NCI-H1694 treated with DMSO at 0.1 percent for 48 hours (cell line): ENCODE measurements around the gene ANKRD7.
"Not testable (repeated sequence)": the region's sequence is repeated elsewhere in the genome, so short reads cannot be mapped to it uniquely, and the experiment has no call there.

Experiments used
- DNase-seq: peaks from one replicate; lab custom pipeline; 2025; lab: John Stamatoyannopoulos, UW

ANKRD7 gene

GRCh38 chr7:118239014-118239413, 14.5 kb downstream of the ANKRD7 start:
- DNase-seq = no peak

GRCh38 chr7:118240320-118240719, 15.8 kb downstream of the ANKRD7 start:
- DNase-seq = not testable (repeated sequence)

GRCh38 chr7:118243695-118244094, 19.2 kb downstream of the ANKRD7 start:
- no peak for DNase-seq

GRCh38 chr7:118245267-118246040, 20.9 kb downstream of the ANKRD7 start:
- DNase-seq = no peak

- DNase-seq = no peak
These were observed 26.5 kb downstream of the ANKRD7 start for GRCh38 chr7:118250860-118251494.

GRCh38 chr7:118252087-118252486, 27.6 kb downstream of the ANKRD7 start:
- DNase-seq = no peak

GRCh38 chr7:118259115-118259514, 34.6 kb downstream of the ANKRD7 start:
- no peak for DNase-seq

- DNase-seq = no peak
These were observed 40.3 kb downstream of the ANKRD7 start for GRCh38 chr7:118264836-118265235.

GRCh38 chr7:118280319-118281012, 56.0 kb downstream of the ANKRD7 start:
- DNase-seq = no peak

- DNase-seq = no peak
These were observed 56.7 kb downstream of the ANKRD7 start for GRCh38 chr7:118281196-118281595.

- DNase-seq = no peak
These were observed 60.9 kb downstream of the ANKRD7 start for GRCh38 chr7:118285358-118285757.

GRCh38 chr7:118286131-118286530, 61.6 kb downstream of the ANKRD7 start:
- no peak for DNase-seq

- no peak for DNase-seq
These were observed 63.6 kb downstream of the ANKRD7 start for GRCh38 chr7:118288098-118288497.

GRCh38 chr7:118289476-118289875, 65.0 kb downstream of the ANKRD7 start:
- DNase-seq = no peak
